Astrocyte of the cerebellum (primary cell): ENCODE results near the gene PPIL6.
"Not testable (repeated sequence)": the region's sequence is repeated elsewhere in the genome, so short reads cannot be mapped to it uniquely, and the experiment has no call there.

Source experiments
- DNase-seq: peaks from one replicate; pipeline ENCODE4 v3.0.0-alpha.2; 2011; ENCODE audit warnings: low read depth
- H3K4me3 ChIP-seq: 2 replicates; pipeline ENCODE4 v1.5.1; 2011; ENCODE audit warnings: mild to moderate bottlenecking, low read depth, low read length, moderate library complexity
- in situ Hi-C: cut with HindIII; loops from 2 replicates; pipeline ENCODE4 v1.10.0; 2017; ENCODE audit warnings: low sequenced_read_pairs
- TF ChIP-seq, protein P1 (sequence below): IDR thresholded peaks from 2 replicates; pipeline ENCODE4 v1.5.1; 2012; ENCODE audit warnings: low read length, low read depth, moderate library complexity, mild to moderate bottlenecking; ENCODE audit errors: missing control alignments

Gene PPIL6

DNA sequence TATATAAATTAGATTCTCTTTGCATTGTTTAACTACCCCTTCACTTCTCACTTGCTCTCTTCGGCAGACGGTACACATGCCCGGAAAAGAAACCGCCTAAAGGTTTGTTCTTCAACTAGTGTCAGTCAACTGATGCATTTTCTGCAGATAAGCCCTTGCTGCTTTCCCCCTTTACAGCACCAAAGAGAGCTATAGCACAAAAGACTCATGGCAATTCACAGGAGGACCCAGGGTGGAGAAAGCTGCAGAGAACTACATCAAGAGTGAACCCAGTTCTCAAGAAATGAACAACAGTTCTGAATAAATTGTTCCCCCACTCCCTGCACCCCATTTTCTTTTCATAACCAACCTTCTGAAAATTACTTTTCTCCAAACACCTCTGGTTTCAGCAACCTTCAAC lies 67.1 kb downstream of the PPIL6 start:
- no peak overlapping the region for H3K4me3 ChIP-seq
- in situ Hi-C loops: no loop called here
- TF ChIP-seq, protein P1, sequence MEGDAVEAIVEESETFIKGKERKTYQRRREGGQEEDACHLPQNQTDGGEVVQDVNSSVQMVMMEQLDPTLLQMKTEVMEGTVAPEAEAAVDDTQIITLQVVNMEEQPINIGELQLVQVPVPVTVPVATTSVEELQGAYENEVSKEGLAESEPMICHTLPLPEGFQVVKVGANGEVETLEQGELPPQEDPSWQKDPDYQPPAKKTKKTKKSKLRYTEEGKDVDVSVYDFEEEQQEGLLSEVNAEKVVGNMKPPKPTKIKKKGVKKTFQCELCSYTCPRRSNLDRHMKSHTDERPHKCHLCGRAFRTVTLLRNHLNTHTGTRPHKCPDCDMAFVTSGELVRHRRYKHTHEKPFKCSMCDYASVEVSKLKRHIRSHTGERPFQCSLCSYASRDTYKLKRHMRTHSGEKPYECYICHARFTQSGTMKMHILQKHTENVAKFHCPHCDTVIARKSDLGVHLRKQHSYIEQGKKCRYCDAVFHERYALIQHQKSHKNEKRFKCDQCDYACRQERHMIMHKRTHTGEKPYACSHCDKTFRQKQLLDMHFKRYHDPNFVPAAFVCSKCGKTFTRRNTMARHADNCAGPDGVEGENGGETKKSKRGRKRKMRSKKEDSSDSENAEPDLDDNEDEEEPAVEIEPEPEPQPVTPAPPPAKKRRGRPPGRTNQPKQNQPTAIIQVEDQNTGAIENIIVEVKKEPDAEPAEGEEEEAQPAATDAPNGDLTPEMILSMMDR: no peak
- DNase-seq: no peak

DNA sequence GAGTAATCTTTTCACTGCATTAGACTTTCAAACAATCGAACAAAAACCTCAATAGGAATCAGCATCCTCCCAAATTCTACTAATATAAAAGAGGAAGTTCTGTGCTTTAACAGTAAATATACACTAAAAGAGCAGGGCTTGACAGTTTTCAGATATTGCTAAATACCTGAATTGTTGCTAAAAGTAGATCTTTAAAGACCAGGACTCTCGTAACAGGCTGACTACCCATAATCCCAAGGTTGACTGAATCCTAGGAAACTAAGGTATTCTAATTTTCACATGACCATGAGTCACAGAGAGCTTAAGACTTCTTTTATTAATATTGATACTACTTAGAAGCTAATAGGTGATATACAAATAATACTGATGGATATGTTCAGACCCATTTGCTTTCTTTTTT lies 68.3 kb downstream of the PPIL6 start:
- no peak overlapping the region for H3K4me3 ChIP-seq

DNA sequence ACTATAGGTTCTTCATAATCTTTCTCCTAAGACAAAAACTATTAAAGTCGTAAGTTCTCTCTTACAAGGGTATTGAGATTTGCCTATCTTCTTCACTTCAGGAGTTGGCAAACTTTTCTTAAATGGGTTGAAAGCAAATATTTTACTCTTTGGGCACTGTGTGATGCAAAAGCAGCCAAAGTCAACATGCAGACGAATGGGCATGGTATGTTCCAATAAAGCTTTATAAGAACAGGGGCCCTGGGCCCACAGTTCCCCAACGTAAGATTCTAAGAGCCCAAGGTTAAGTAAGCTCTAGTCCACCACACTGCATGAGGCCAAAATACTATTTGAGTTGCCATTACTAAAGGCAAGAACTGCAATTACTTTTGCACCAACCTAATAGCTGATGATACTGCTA lies 69.6 kb downstream of the PPIL6 start:
- no peak for DNase-seq
- TF ChIP-seq, protein P1: no peak
- H3K4me3 ChIP-seq: no peak overlapping the region
- in situ Hi-C loops: no loop called here

More for the DNA sequence above, 68.3 kb downstream of the PPIL6 start:
- DNase-seq: no peak
- in situ Hi-C loops: no loop called here
- TF ChIP-seq, protein P1: no peak

DNA sequence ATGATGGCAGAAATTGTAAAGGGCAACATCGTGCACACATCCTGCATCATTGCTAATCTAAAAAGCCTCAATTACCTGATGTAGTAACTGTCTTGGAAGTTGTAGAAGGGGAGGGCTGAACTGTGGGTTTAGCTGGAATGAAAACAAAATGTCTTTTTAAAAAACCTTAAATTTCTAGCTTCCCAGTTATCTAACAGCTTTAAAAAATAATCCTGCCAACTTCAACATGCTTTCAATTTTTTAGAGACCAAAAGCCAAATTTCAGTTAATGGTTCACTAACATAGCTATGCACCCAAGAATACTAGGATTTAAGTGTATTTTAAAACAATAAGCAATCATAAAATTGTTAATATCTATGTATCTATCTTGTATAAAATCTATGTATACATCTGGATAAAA lies 70.1 kb downstream of the PPIL6 start:
- no peak for DNase-seq
- no peak overlapping the region for H3K4me3 ChIP-seq
- TF ChIP-seq, protein P1: no peak
- in situ Hi-C loops: no loop called here

DNA sequence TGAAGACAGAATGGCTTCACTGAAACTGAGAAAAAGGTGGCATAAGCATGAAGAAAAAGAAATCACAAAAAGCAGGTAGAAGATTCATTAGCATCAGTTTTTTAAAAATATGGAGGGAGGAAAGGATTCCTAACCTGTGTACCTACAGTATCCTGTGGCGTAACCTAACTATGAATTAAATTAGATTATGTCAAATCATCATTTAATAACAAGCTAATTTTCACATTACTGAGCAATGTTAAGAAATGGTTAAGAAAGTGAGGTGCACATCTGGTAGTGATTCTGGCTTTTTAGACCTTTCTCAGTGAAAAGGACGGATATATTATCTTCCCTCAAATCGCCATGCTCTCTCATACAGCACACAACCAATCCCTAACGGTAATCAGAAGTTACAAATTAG lies 70.7 kb downstream of the PPIL6 start:
- TF ChIP-seq, protein P1: no peak
- in situ Hi-C loops: no loop called here
- H3K4me3 ChIP-seq: no peak overlapping the region
- DNase-seq: no peak

DNA sequence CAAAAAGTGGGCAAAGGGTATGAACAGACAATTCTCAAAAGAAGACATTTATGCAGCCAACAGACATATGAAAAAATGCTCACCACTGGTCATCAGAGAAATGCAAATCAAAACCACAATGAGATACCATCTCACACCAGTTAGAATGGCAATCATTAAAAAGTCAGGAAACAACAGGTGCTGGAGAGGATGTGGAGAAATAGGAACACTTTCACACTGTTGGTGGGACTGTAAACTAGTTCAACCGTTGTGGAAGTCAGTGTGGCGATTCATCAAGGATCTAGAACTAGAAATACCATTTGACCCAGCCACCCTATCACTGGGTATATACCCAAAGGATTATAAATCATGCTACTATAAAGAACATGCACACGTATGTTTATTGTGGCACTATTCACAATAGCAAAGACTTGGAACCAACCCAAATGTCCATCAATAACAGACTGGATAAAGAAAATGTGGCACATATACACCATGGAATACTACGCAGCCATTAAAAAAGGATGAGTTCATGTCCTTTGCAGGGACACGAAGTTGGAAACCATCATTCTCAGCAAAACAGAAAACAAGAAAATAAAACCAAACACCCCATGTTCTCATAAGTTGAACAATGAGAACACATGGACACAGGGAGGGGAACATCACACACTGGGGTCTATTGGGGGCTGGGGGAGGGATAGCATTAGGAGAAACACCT lies 75.9 kb downstream of the PPIL6 start:
- in situ Hi-C loops, H3K4me3 ChIP-seq, DNase-seq: not testable (repeated sequence)

DNA sequence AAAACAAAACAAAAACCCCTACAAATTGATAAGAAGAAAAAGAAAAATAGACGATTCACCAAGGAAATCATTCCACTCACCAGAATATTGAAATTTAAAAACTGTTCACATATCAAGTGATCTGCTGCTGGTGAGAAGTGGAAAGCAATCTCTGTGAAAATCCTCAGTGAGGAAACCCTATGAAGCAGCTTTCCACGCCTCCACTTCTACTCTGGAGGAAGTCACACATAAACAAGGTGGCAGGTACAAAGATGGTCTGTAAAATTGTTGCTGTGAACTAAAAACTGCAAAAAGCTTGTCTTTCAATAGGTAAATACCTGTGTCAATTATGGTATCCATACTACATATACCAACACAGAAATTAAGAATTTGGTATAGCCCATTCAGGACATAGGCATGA lies 76.7 kb downstream of the PPIL6 start:
- H3K4me3 ChIP-seq: no peak overlapping the region
- TF ChIP-seq, protein P1: no peak
- DNase-seq: no peak
- in situ Hi-C loops: no loop called here
